PFSK-1 (cell line): Measurements from ENCODE around the gene PIK3R6.

Experiments
- FOXP2 ChIP-seq: optimal IDR thresholded peaks from 2 replicates; pipeline ENCODE3; 2011; ENCODE audit warnings: borderline replicate concordance, control low read depth, inconsistent platforms; ENCODE audit not compliant: insufficient read depth; ENCODE audit errors: extremely low read length, extremely low read depth
- POLR2AphosphoS5 ChIP-seq: IDR thresholded peaks from 2 replicates; pipeline ENCODE4 v1.6.1; 2012; ENCODE audit warnings: low read depth, mild to moderate bottlenecking, control low read depth, low read length, moderate library complexity
- REST ChIP-seq, 2 experiments: IDR thresholded peaks; 2 replicates each; pipeline versions ENCODE4 v1.6.1 to v1.8.0; 2011 to 2012; ENCODE audit warnings: low read depth in 2 of 2, low read length in 2 of 2, control low read depth in 1 of 2, inconsistent platforms in 1 of 2, mild to moderate bottlenecking in 1 of 2, moderate library complexity in 1 of 2; ENCODE audit not compliant: insufficient read depth in 1 of 2
- SIN3A ChIP-seq: IDR thresholded peaks from 2 replicates; pipeline ENCODE4 v1.6.1; 2012; ENCODE audit warnings: mild to moderate bottlenecking, low read length, moderate library complexity, borderline replicate concordance; ENCODE audit not compliant: insufficient read depth
- TAF1 ChIP-seq: IDR thresholded peaks from 2 replicates; pipeline ENCODE4 v1.6.1; 2012; ENCODE audit warnings: low read length, control low read depth, borderline replicate concordance; ENCODE audit not compliant: insufficient read depth

DNA sequence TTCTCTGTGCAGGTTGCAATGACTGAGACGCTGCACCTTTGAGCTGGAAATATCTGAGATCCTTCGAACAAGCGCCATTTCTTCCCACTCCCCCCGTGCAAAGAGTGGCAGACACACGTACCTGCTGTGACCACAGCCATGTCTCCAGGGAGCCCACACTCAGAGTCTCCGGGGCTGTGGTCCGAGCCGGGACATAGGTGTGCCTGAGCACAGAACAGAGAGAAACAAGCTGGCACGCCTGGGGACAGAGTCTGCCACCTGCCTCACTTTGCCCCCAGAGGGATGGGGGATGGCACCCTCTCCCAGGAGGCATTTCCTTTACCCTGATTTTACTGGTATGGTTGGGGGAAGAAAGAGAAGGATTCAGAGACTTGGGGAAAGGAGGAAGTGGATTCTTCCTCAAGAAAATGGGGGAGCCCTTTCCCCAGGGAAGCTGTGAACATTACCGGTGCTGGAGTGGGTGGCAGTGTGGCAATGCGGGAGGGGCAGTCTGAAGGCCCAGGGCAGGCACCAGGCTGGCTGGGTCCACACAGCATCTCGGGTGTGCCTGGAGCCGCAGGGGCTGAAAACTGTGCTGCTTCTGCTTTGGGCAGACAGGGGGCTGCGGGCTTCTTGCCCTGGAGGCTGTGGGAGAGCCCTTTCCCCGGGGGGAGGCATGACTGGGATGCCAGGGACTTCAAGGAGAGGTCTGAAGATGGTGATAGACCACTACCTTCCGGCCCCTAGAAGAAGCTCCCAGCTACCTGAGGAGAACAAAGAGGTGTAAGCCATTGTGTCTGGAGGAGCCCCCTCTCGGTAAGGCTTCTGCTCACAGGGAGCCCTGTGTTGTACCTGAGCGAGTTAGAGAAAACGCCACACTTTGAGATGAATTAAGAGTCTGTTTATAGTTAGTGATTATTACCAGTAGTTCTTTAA, 6.6 kb upstream of the PIK3R6 start:
- TF ChIP-seq REST (IDR thresholded peaks at IDR 0.05; ENCODE audit: insufficient read depth in 1 of 2, low read depth in 2 of 2, low read length in 2 of 2) (no peak), POLR2AphosphoS5 (no peak), TAF1 (no peak), SIN3A (no peak), FOXP2 (no peak)
